Hematopoietic multipotent progenitor cell (in vitro differentiated cells): ENCODE measurements around the gene GPLD1. TPM values are rescaled to one million over a fixed set of nuclear protein-coding genes. Genes with fewer than 3 reads are reported as not detected.
"Not testable (repeated sequence)": the region's sequence is repeated elsewhere in the genome, so short reads cannot be mapped to it uniquely, and the experiment has no call there.

Source experiments
- DNase-seq, 3 donors: peaks; one replicate each; pipeline ENCODE4 v3.0.0-alpha.2; 2011 to 2015; ENCODE audit warnings: low read depth in 2 of 3, low spot score in 2 of 3
- total RNA-seq: library from RNA; depleted of rRNA; stranded (reverse); fragments of >200 nt; gene quantifications from one replicate; pipeline ENCODE4 v1.2.3, GENCODE V29; 2012

Gene GPLD1
- total RNA-seq, 1 donor: 3.0 TPM

- no peak for DNase-seq
Observed at GRCh38 chr6:24387818-24388217, 101.6 kb downstream of the GPLD1 start.

GRCh38 chr6:24385536-24386269 lies 103.7 kb downstream of the GPLD1 start:
- DNase-seq: no peak

- not testable (repeated sequence) for DNase-seq
Observed at GRCh38 chr6:24384369-24385130, 104.8 kb downstream of the GPLD1 start.

GRCh38 chr6:24382891-24383494 lies 106.4 kb downstream of the GPLD1 start:
- DNase-seq: not testable (repeated sequence)

- no peak for DNase-seq
Observed at GRCh38 chr6:24382220-24382540, 107.2 kb downstream of the GPLD1 start.

- DNase-seq: no peak
Observed at GRCh38 chr6:24381476-24382219, 107.7 kb downstream of the GPLD1 start.

GRCh38 chr6:24378473-24379097 lies 110.8 kb downstream of the GPLD1 start:
- DNase-seq: no peak

Other genes starting within 250 kb of the GPLD1 start
- under 0.01 TPM for gene DCDC2, start 131.5 kb downstream of the GPLD1 start, total RNA-seq
- 14.3 TPM for gene MRS2, start 86.6 kb downstream of the GPLD1 start, total RNA-seq
- gene ALDH5A1, start 5.4 kb upstream of the GPLD1 start, total RNA-seq: 14.5 TPM
- gene KIAA0319, start 156.6 kb upstream of the GPLD1 start, total RNA-seq: under 0.01 TPM
- gene TDP2, start 177.3 kb upstream of the GPLD1 start, total RNA-seq: 11.8 TPM
- gene ACOT13, start 177.5 kb upstream of the GPLD1 start, total RNA-seq: 3.8 TPM
- gene C6orf62, start 229.6 kb upstream of the GPLD1 start, total RNA-seq: 41.7 TPM